HepG2 (cell line): ENCODE measurements around the gene FCER1A. TPM values are rescaled to one million over a fixed set of nuclear protein-coding genes. Genes with fewer than 3 reads are reported as not detected.

Experiments
- ATAC-seq: fragments of 200-7000 bp; cut with Tn5 transposase; 3 replicates; pipeline ENCODE4 v1.9.1; 2020; ENCODE audit warnings: mild to moderate bottlenecking, moderate library complexity
- Bru-seq: library from RNA; stranded (reverse); fragments of 400-500 nt; gene quantifications from one replicate; lab custom pipeline; 2021; lab: Mats Ljungman, UMichigan
- BruChase-seq, 2 experiments: library from RNA; stranded (reverse); fragments of 400-500 nt; gene quantifications; one replicate each; lab custom pipeline; 2021; lab: Mats Ljungman, UMichigan
- BruUV-seq: library from RNA; stranded (reverse); fragments of 400-500 nt; replicated peaks from 2 replicates; lab custom pipeline; 2021; lab: Mats Ljungman, UMichigan
- CTCF ChIA-PET: fragments of 300-600 bp; formaldehyde crosslinking; extraction: SDS; loops from one replicate; lab custom pipeline; 2021; ENCODE audit warnings: low total read pairs, inconsistent platforms, low intra/inter-chr PET ratio; lab: Yijun Ruan, JAX
- POLR2A ChIA-PET: fragments of 350-600 bp; sonication (Branson Sonifier 250); formaldehyde crosslinking; loops from one replicate; lab custom pipeline; 2020; ENCODE audit warnings: antibody characterized with exemption, inconsistent platforms; lab: Yijun Ruan, JAX
- DNase-seq: peaks from one replicate; pipeline ENCODE4 v3.0.0-alpha.2; 2015; ENCODE audit warnings: low spot score
- FAIRE-seq: peaks from 3 replicates; lab custom pipeline; 2011; peaks lifted over from hg19 to GRCh38; lab: Jason Lieb, UNC
- H2AFZ ChIP-seq: one replicate; pipeline ENCODE4 v1.6.1; 2011; ENCODE audit warnings: low read length, inconsistent platforms
- H3K27ac ChIP-seq: fragments of 300-600 bp; 3 replicates; pipeline ENCODE4 v1.8.0; 2011; ENCODE audit warnings: mixed run types, mild to moderate bottlenecking, mixed read lengths, low read length, inconsistent platforms; ENCODE audit not compliant: insufficient read depth; ENCODE audit errors: extremely low read length
- H3K27me3 ChIP-seq, 2 experiments: fragments of 200-600 bp in 1 of 2; 2 replicates in 1 of 2; 3 replicates in 1 of 2; pipeline versions ENCODE4 v1.6.0 to v1.8.0; 2011; ENCODE audit warnings: low read length in 2 of 2, mild to moderate bottlenecking in 2 of 2, moderate library complexity in 2 of 2, inconsistent platforms in 1 of 2; ENCODE audit not compliant: insufficient read depth in 2 of 2, control insufficient read depth in 1 of 2
- H3K36me3 ChIP-seq, 2 experiments: fragments of 200-600 bp in 1 of 2; replicated peaks in 1 of 2; 2 replicates in 1 of 2; 3 replicates in 1 of 2; pipeline versions ENCODE4 v1.5.1 to v1.8.0; 2011; ENCODE audit warnings: low read length in 2 of 2, inconsistent platforms in 1 of 2; ENCODE audit not compliant: insufficient read depth in 2 of 2, control insufficient read depth in 1 of 2
- H3K4me1 ChIP-seq: 2 replicates; pipeline ENCODE4 v1.5.1; 2012; ENCODE audit warnings: low read length, inconsistent platforms; ENCODE audit not compliant: insufficient read depth
- H3K4me2 ChIP-seq: 2 replicates; pipeline ENCODE4 v1.6.0; 2011; ENCODE audit warnings: low read depth, low read length, inconsistent platforms
- H3K4me3 ChIP-seq, 3 experiments: fragments of 200-600 bp in 1 of 3; sonication (generic), shearing (Covaris generic) in 1 of 3; replicated peaks in 1 of 3; 2 replicates each; pipeline ENCODE4 v1.5.1; 2011 to 2016; ENCODE audit warnings: low read length in 3 of 3, inconsistent platforms in 2 of 3, low read depth in 2 of 3, mild to moderate bottlenecking in 2 of 3, control low read depth in 1 of 3, mixed read lengths in 1 of 3; ENCODE audit not compliant: insufficient read depth in 1 of 3
- H3K79me2 ChIP-seq: one replicate; pipeline ENCODE4 v1.6.1; 2011; ENCODE audit warnings: low read length, inconsistent platforms; ENCODE audit not compliant: insufficient read depth
- H3K9ac ChIP-seq: 2 replicates; pipeline ENCODE4 v1.6.0; 2011; ENCODE audit warnings: mild to moderate bottlenecking, low read depth, low read length, inconsistent platforms; ENCODE audit not compliant: insufficient read depth
- H3K9me3 ChIP-seq: 2 replicates; pipeline ENCODE4 v1.5.1; 2012; ENCODE audit warnings: mild to moderate bottlenecking, low read length
- H4K20me1 ChIP-seq: 2 replicates; pipeline ENCODE4 v1.6.0; 2011; ENCODE audit warnings: inconsistent platforms, mild to moderate bottlenecking, low read length, moderate library complexity; ENCODE audit not compliant: insufficient read depth
- EED ChIP-seq: sonication (generic); formaldehyde crosslinking; IDR thresholded peaks from 2 replicates; pipeline ENCODE4 v1.5.0; 2020; ENCODE audit warnings: mild to moderate bottlenecking, missing genetic modification reagents
- HNF4A ChIP-seq: sonication (generic); formaldehyde crosslinking; IDR thresholded peaks from 2 replicates; pipeline ENCODE4 v1.4.0; 2020; ENCODE audit warnings: missing genetic modification reagents
- MXI1 ChIP-seq: IDR thresholded peaks from 3 replicates; pipeline ENCODE4 v1.6.1; 2012; ENCODE audit warnings: low read depth, low read length, inconsistent platforms, borderline replicate concordance
- PHF8 ChIP-seq: sonication (generic); formaldehyde crosslinking; IDR thresholded peaks from 2 replicates; pipeline ENCODE4 v1.5.0; 2020; ENCODE audit warnings: missing genetic modification reagents
- TP53 ChIP-seq: sonication (generic); formaldehyde crosslinking; conservative IDR thresholded peaks from 2 replicates; pipeline ENCODE4 v1.4.0; 2020; ENCODE audit warnings: missing genetic modification reagents
- WGBS: methylation state at CpG from one replicate; pipeline ENCODE4 v1.1.6; 2017; ENCODE audit warnings: low lambda C conversion rate; 5-methylcytosine and 5-hydroxymethylcytosine counted together
- in situ Hi-C: cut with HindIII; loops from 2 replicates; pipeline ENCODE4 v1.10.0; 2017; ENCODE audit warnings: low pct_unique_long_range_greater_than_20kb; ENCODE audit not compliant: extremely low pct_ligation_motif_present
- intact Hi-C: fragments of 100-400 bp; cut with micrococcal nuclease; formaldehyde crosslinking; loops from one replicate; pipeline ENCODE4 v1.10.0; 2022; ENCODE audit not compliant: unreplicated experiment
- long read RNA-seq, 2 experiments: library from RNA in 1 of 2; library from polyadenylated mRNA in 1 of 2; stranded (forward) in 1 of 2; unstranded in 1 of 2; transcript quantifications; one replicate each; pipeline ENCODE4 v2.0.0, GENCODE V29; 2019 to 2022
- polyA minus RNA-seq, 3 experiments: library from RNA; depleted of rRNA, polyadenylated mRNA; stranded (reverse); fragments of >200 nt; gene quantifications; 2 replicates each; pipeline ENCODE4 v1.2.3, GENCODE V29; 2011; ENCODE audit warnings: low replicate concordance in 1 of 3
- polyA plus RNA-seq, 8 experiments: library from polyadenylated mRNA; depleted of rRNA in 3 of 8; stranded (reverse) in 7 of 8; unstranded in 1 of 8; fragments of >200 nt; fragmentation: Illumina TruSeq in 4 of 8; extraction: Trizol in 4 of 8; gene quantifications; 2 replicates each; pipeline versions ENCODE4 v1.2.1 to v1.2.3, GENCODE V29; 2011 to 2016; ENCODE audit warnings: low read depth in 4 of 8, missing spikeins in 1 of 8, mixed read lengths in 1 of 8; ENCODE audit not compliant: insufficient read depth in 1 of 8
- total RNA-seq, 5 experiments: library from RNA; depleted of rRNA; stranded (reverse); fragments of >200 nt; fragmentation: Illumina TruSeq; extraction: Trizol; gene quantifications; 2 replicates each; pipeline ENCODE4 v1.2.3, GENCODE V29; 2016; ENCODE audit warnings: low read depth in 1 of 5
- TF ChIP-seq, protein P1 (sequence below), 2 experiments: sonication (generic) in 1 of 2; formaldehyde crosslinking in 1 of 2; IDR thresholded peaks; 2 replicates each; pipeline versions ENCODE4 v1.6.1 to v1.9.0; 2014 to 2022; ENCODE audit warnings: antibody characterized with exemption in 1 of 2, borderline replicate concordance in 1 of 2, inconsistent platforms in 1 of 2, low read depth in 1 of 2, missing genetic modification reagents in 1 of 2
- TF ChIP-seq, protein P2 (sequence below): sonication (generic); formaldehyde crosslinking; IDR thresholded peaks from 2 replicates; pipeline ENCODE4 v1.5.0; 2020; ENCODE audit warnings: missing genetic modification reagents, mild to moderate bottlenecking, borderline replicate concordance
- TF ChIP-seq, protein P3 (sequence below): fragments of 450-650 bp; IDR thresholded peaks from 2 replicates; pipeline ENCODE4 v1.6.1; 2017

The FCER1A gene
- total RNA-seq (2016; rRNA removed; fragmentation: Illumina TruSeq; extraction: Trizol), result not detected in 2 replicates
- total RNA-seq (2016; cell fraction: cytosol; rRNA removed; fragmentation: Illumina TruSeq; extraction: Trizol; ENCODE audit: low read depth), result not detected in 2 replicates
- not detected in 2 replicates for total RNA-seq (2016; cell fraction: insoluble cytoplasmic fraction; rRNA removed; fragmentation: Illumina TruSeq; extraction: Trizol)
- total RNA-seq (2016; cell fraction: membrane; rRNA removed; fragmentation: Illumina TruSeq; extraction: Trizol), result not detected in 2 replicates
- not detected in 2 replicates for total RNA-seq (2016; cell fraction: nucleus; rRNA removed; fragmentation: Illumina TruSeq; extraction: Trizol)
- not detected in 2 replicates for polyA plus RNA-seq (2011; rRNA removed)
- not detected in 2 replicates for polyA plus RNA-seq (2011; cell fraction: cytosol; rRNA removed)
- not detected in 2 replicates for polyA plus RNA-seq (2011; cell fraction: nucleus; rRNA removed)
- polyA plus RNA-seq (2012), result not detected in 2 replicates
- polyA plus RNA-seq (2016; cell fraction: cytosol; fragmentation: Illumina TruSeq; extraction: Trizol; ENCODE audit: low read depth), result not detected in 2 replicates
- not detected in 2 replicates for polyA plus RNA-seq (2016; cell fraction: insoluble cytoplasmic fraction; fragmentation: Illumina TruSeq; extraction: Trizol; ENCODE audit: low read depth)
- not detected in 2 replicates for polyA plus RNA-seq (2016; cell fraction: membrane; fragmentation: Illumina TruSeq; extraction: Trizol; ENCODE audit: low read depth)
- not detected in 2 replicates for polyA plus RNA-seq (2016; cell fraction: nucleus; fragmentation: Illumina TruSeq; extraction: Trizol; ENCODE audit: insufficient read depth, low read depth)
- not detected in 2 replicates for polyA minus RNA-seq (2011; rRNA and poly(A)+ RNA removed; ENCODE audit: low replicate concordance)
- not detected in 2 replicates for polyA minus RNA-seq (2011; cell fraction: cytosol; rRNA and poly(A)+ RNA removed)
- not detected in 2 replicates for polyA minus RNA-seq (2011; cell fraction: nucleus; rRNA and poly(A)+ RNA removed)
- Bru-seq, nascent RNA, result percentile 10 among the genes with signal in this experiment
- BruChase-seq, experiment 1, labeled RNA remaining after a 6-hour chase, result not detected
- BruChase-seq, experiment 2, labeled RNA remaining after a 2-hour chase, result not detected
- long read RNA-seq, experiment 1, result 0 reads
- long read RNA-seq, experiment 2, result 0 reads

DNA sequence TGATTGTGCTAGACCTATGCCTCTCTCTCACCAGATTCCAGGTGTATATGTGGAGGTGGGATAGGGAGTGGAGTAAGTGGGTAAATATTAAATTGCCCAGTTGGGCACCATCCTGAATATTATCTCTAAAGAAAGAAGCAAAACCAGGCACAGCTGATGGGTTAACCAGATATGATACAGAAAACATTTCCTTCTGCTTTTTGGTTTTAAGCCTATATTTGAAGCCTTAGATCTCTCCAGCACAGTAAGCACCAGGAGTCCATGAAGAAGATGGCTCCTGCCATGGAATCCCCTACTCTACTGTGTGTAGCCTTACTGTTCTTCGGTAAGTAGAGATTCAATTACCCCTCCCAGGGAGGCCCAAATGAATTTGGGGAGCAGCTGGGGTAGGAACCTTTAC, at the start of gene FCER1A:
FCER1A (plus strand) TSS at position 242 of the 400 bp plus-strand sequence; CDS start at position 271, 29 bp downstream.
- in situ Hi-C loops, result no loop called here
- ChIA-PET CTCF (no interaction called here), POLR2A (no interaction called here)
- Histone ChIP-seq H3K4me3 (no peak within 1 kb of the TSS), H3K79me2 (no peaks in the 10 kb centered on the region), H4K20me1 (no peaks in the 10 kb centered on the region), H2AFZ (no peak within 1 kb of the TSS), H3K36me3 (no peaks in the 10 kb centered on the region), H3K27ac (no peak within 1 kb of the TSS), H3K4me1 (no peaks in the 10 kb centered on the region), H3K9me3 (peaks cover 4% of the 10 kb centered on the region; the same call in 1 of the 2 replicates), H3K9ac (no peak within 1 kb of the TSS), H3K4me2 (no peak within 1 kb of the TSS), H3K27me3 (no peaks in the 10 kb centered on the region)
- 42% methylated on average over 1 of the region's 1 CpG for WGBS
- no peak for ATAC-seq
- no peak for FAIRE-seq
- DNase-seq, result no peak
- intact Hi-C loops, result no loop called here
- TF ChIP-seq, protein P1, sequence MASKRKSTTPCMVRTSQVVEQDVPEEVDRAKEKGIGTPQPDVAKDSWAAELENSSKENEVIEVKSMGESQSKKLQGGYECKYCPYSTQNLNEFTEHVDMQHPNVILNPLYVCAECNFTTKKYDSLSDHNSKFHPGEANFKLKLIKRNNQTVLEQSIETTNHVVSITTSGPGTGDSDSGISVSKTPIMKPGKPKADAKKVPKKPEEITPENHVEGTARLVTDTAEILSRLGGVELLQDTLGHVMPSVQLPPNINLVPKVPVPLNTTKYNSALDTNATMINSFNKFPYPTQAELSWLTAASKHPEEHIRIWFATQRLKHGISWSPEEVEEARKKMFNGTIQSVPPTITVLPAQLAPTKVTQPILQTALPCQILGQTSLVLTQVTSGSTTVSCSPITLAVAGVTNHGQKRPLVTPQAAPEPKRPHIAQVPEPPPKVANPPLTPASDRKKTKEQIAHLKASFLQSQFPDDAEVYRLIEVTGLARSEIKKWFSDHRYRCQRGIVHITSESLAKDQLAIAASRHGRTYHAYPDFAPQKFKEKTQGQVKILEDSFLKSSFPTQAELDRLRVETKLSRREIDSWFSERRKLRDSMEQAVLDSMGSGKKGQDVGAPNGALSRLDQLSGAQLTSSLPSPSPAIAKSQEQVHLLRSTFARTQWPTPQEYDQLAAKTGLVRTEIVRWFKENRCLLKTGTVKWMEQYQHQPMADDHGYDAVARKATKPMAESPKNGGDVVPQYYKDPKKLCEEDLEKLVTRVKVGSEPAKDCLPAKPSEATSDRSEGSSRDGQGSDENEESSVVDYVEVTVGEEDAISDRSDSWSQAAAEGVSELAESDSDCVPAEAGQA (IDR thresholded peaks at IDR 0.05; ENCODE audit: low read depth), result no peak
- TF ChIP-seq, protein P1 (CRISPR knock-in tag; IDR thresholded peaks at IDR 0.05; ENCODE audit: borderline replicate concordance), result no peak
- no peak for TF ChIP-seq TP53 (CRISPR knock-in tag)
- TF ChIP-seq EED (CRISPR knock-in tag), result no peak
- TF ChIP-seq HNF4A (CRISPR knock-in tag), result no peak
- TF ChIP-seq, protein P2, sequence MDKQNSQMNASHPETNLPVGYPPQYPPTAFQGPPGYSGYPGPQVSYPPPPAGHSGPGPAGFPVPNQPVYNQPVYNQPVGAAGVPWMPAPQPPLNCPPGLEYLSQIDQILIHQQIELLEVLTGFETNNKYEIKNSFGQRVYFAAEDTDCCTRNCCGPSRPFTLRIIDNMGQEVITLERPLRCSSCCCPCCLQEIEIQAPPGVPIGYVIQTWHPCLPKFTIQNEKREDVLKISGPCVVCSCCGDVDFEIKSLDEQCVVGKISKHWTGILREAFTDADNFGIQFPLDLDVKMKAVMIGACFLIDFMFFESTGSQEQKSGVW, result no peak
- TF ChIP-seq, protein P3, sequence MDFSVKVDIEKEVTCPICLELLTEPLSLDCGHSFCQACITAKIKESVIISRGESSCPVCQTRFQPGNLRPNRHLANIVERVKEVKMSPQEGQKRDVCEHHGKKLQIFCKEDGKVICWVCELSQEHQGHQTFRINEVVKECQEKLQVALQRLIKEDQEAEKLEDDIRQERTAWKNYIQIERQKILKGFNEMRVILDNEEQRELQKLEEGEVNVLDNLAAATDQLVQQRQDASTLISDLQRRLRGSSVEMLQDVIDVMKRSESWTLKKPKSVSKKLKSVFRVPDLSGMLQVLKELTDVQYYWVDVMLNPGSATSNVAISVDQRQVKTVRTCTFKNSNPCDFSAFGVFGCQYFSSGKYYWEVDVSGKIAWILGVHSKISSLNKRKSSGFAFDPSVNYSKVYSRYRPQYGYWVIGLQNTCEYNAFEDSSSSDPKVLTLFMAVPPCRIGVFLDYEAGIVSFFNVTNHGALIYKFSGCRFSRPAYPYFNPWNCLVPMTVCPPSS, result no peak
- TF ChIP-seq MXI1, result no peak
- TF ChIP-seq PHF8, result no peak
- no TSS peak for BruUV-seq
